ENCODE results near the gene FRZB.
"Not testable (repeated sequence)": the region's sequence is repeated elsewhere in the genome, so short reads cannot be mapped to it uniquely, and the experiment has no call there.

Gene FRZB

GRCh38 chr2:182887753-182888415 lies 21.4 kb upstream of the FRZB start:
- no peak for DNase-seq

GRCh38 chr2:182887093-182887492 lies 20.7 kb upstream of the FRZB start:
- no peak for DNase-seq

GRCh38 chr2:182885771-182886170 lies 19.3 kb upstream of the FRZB start:
- no peak for DNase-seq

GRCh38 chr2:182883451-182883850 lies 17.0 kb upstream of the FRZB start:
- DNase-seq = no peak

GRCh38 chr2:182880100-182880499 lies 13.7 kb upstream of the FRZB start:
- not testable (repeated sequence) for DNase-seq

GRCh38 chr2:182876653-182877052 lies 10.2 kb upstream of the FRZB start:
- DNase-seq = not testable (repeated sequence)

GRCh38 chr2:182870227-182870626 lies 3.8 kb upstream of the FRZB start:
- peak; percentile 15 for DNase-seq

- no peak for DNase-seq
Measured at GRCh38 chr2:182868054-182868796, 1.8 kb upstream of the FRZB start.

GRCh38 chr2:182867426-182868053 lies 1.1 kb upstream of the FRZB start:
- DNase-seq = no peak

GRCh38 chr2:182866095-182866460 lies 359 bp downstream of the FRZB start:
- DNase-seq = no peak

- DNase-seq = no peak
Measured at GRCh38 chr2:182864949-182865570, 1.4 kb downstream of the FRZB start.

GRCh38 chr2:182863642-182864041 lies 2.8 kb downstream of the FRZB start:
- no peak for DNase-seq

- no peak for DNase-seq
Measured at GRCh38 chr2:182862091-182862490, 4.3 kb downstream of the FRZB start.

- no peak for DNase-seq
Measured at GRCh38 chr2:182860858-182861257, 5.6 kb downstream of the FRZB start.

GRCh38 chr2:182858671-182859070 lies 7.8 kb downstream of the FRZB start:
- DNase-seq = no peak

GRCh38 chr2:182855376-182855775 lies 11.1 kb downstream of the FRZB start:
- DNase-seq = no peak

GRCh38 chr2:182854375-182855105 lies 11.9 kb downstream of the FRZB start:
- no peak for DNase-seq

GRCh38 chr2:182852801-182853200 lies 13.6 kb downstream of the FRZB start:
- DNase-seq = no peak

GRCh38 chr2:182852090-182852489 lies 14.3 kb downstream of the FRZB start:
- DNase-seq = peak; percentile 81

- no peak for DNase-seq
Measured at GRCh38 chr2:182845794-182846417, 20.5 kb downstream of the FRZB start.

GRCh38 chr2:182836451-182836850 lies 30.0 kb downstream of the FRZB start:
- no peak for DNase-seq

GRCh38 chr2:182834293-182834692 lies 32.1 kb downstream of the FRZB start:
- no peak for DNase-seq
